GM12874 (cell line): Measurements from ENCODE around the gene TPCN2.

ENCODE experiments used
- CTCF ChIP-seq: IDR thresholded peaks from 2 replicates; pipeline ENCODE4 v1.5.1; 2011; ENCODE audit warnings: low read depth, mild to moderate bottlenecking, control low read depth, low read length, moderate library complexity; ENCODE audit not compliant: insufficient read depth

TPCN2 gene

GRCh38 chr11:69048694-69049489 is at the start of gene TPCN2:
Gene TPCN2 (plus strand): TSS chr11:69048932. CDS start chr11:69048998, 66 bp downstream.
- no peak for TF ChIP-seq CTCF

DNA sequence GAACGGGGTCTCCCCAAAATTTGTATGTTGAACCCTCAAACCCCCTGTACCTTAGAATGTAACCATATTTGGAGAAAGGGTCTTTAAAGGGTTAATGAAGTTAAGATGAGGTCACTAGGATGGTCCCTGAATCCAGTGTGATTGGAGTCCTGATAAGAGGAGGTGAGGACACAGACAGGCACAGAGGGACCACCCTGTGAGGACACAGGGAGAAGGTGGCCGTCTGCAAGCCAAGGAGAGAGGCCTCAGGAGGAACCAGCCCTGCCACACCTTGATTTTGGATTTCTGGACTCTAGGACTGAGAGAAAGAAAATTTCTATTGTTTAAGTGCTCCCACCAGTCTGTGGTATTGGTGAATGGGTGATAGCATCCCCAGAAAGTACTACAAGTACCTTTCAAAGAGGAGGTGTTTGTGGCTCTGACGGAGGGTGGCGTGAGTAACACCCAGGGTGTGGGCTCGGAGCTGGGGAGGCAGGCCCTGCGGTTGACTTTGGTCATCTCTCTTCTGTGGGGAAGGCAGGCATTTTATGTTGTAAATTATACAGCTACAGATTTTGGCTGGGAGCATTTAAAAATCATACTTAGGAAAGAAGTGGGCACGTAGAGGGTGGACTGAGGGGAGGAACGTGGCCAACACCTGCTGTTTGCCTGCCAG is 49.5 kb upstream of the TPCN2 start:
- no peak for TF ChIP-seq CTCF

- TF ChIP-seq CTCF, result no peak
Measured at GRCh38 chr11:69000391-69000790, 48.3 kb upstream of the TPCN2 start.

DNA sequence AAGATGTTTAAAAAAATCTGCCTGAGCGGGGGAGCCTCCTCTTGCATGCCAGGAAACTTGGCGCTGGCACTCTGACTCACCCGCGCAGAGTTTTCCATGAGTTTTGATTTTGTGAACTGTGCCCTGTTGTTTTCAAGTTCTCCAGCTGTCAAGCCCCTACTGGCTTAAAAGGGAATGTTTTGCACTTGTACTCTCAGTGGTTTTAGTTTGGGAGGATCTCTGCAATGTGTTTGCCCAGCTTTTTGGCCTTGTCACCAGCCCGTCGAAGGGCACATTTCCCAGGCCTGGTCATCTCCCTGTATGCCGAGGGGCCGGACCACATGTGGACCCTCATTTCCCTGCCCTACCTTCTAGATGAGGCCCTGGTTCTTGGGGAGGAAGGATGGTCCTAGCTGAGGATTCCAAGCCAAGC is 47.9 kb upstream of the TPCN2 start:
- TF ChIP-seq CTCF, result no peak

DNA sequence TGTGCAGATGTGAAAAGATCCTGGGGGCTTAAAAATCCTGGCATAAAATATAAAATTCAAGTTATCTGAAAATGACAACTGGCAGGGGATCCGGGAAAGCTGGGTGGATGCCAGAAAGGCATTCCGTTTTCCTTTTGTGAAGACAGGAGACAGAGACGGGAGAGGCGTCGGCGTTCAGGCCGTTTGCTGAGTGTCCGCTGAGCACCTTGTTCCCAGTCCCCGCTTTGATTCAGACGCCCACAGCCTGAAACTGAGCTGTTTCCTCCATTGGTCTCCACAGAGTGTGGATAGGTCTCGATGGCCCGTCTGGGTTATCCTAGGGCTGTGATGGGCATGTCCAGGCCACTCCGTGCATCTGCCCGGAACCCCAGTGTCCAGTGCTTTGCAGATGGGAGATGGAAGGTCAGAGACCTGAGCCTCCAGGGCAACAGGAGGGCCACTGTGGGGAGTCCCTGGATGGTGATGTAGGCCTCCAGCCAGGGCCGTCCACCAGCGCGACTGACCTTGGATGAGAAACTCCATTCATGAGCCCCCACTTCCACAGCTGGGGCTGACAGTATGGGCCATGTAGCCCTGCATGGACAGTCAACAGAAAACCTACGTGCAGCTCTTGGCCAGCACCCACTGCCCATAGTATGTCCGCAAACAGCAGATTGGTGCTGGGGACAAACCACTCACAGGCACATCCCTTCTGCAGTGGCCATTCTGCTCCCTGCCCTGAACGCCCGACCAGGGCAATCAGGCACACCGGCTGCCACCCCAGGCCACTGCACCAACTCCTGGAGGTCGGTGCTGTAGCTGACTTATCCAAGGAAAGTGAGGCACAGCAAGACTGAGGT is 47.3 kb upstream of the TPCN2 start:
- no peak for TF ChIP-seq CTCF

DNA sequence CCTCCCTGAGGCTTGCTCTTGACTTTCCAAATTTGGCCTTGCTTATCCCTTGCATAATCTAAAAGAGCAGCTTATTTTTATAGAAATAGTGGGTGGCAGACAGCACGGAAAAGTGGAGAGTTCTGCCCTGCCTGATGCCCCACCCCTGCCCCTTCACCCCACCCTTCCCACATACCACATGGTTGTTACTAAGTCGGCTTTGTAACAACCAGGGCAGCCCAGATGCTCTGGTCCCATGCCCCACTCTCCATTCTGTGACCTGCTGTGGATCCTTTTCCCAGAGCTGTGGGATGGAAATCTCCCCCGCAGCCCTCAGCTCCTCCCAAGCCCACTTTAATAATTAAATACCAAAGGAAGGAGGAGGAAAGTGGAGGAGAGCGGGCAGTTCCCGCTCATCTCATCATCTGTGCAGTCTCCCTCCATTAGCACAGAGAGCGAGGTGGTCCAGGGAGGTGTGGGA is 46.6 kb upstream of the TPCN2 start:
- TF ChIP-seq CTCF, result no peak
